HEK293T (cell line): ENCODE measurements around the gene LRP1B.

ENCODE experiments used
- CTCF ChIA-PET: fragments of 350-600 bp; formaldehyde crosslinking; extraction: SDS; loops from one replicate; lab custom pipeline; 2021; ENCODE audit warnings: antibody characterized with exemption, inconsistent platforms; lab: Yijun Ruan, JAX
- POLR2A ChIA-PET: fragments of 350-600 bp; formaldehyde crosslinking; extraction: SDS; loops from one replicate; lab custom pipeline; 2020; ENCODE audit warnings: antibody characterized with exemption, inconsistent platforms; lab: Yijun Ruan, JAX
- DNase-seq: peaks from one replicate; pipeline ENCODE4 v3.0.0; 2012; ENCODE audit warnings: mixed read lengths; ENCODE audit errors: extremely low spot score
- ARNT ChIP-seq: fragments of 450-650 bp; IDR thresholded peaks from 2 replicates; pipeline ENCODE4 v1.6.1; 2017; ENCODE audit warnings: mild to moderate bottlenecking
- BHLHE40 ChIP-seq: fragments of 450-650 bp; IDR thresholded peaks from 2 replicates; pipeline ENCODE4 v1.6.1; 2016; ENCODE audit warnings: mild to moderate bottlenecking, moderate library complexity, borderline replicate concordance
- CTBP1 ChIP-seq: fragments of 450-650 bp; IDR thresholded peaks from 2 replicates; pipeline ENCODE4 v1.6.1; 2016; ENCODE audit warnings: borderline replicate concordance
- ELF4 ChIP-seq: fragments of 450-650 bp; IDR thresholded peaks from 2 replicates; pipeline ENCODE4 v1.6.1; 2017; ENCODE audit warnings: antibody characterized with exemption
- FOXA1 ChIP-seq: fragments of 450-650 bp; IDR thresholded peaks from 2 replicates; pipeline ENCODE4 v1.6.1; 2016; ENCODE audit warnings: mild to moderate bottlenecking
- FOXK2 ChIP-seq: fragments of 450-650 bp; IDR thresholded peaks from 2 replicates; pipeline ENCODE4 v1.6.1; 2016; ENCODE audit warnings: mild to moderate bottlenecking
- FOXM1 ChIP-seq: fragments of 450-650 bp; IDR thresholded peaks from 2 replicates; pipeline ENCODE4 v1.6.1; 2017; ENCODE audit warnings: mild to moderate bottlenecking, borderline replicate concordance
- HDGF ChIP-seq: fragments of 450-650 bp; IDR thresholded peaks from 2 replicates; pipeline ENCODE4 v1.6.1; 2017; ENCODE audit warnings: antibody characterized with exemption, borderline replicate concordance
- L3MBTL2 ChIP-seq: fragments of 450-650 bp; conservative IDR thresholded peaks from 2 replicates; pipeline ENCODE4 v1.6.1; 2016; ENCODE audit warnings: mild to moderate bottlenecking
- LEF1 ChIP-seq: fragments of 450-650 bp; IDR thresholded peaks from 2 replicates; pipeline ENCODE4 v1.6.1; 2017; ENCODE audit warnings: mild to moderate bottlenecking, borderline replicate concordance
- NFRKB ChIP-seq: fragments of 450-650 bp; IDR thresholded peaks from 2 replicates; pipeline ENCODE4 v1.6.1; 2016; ENCODE audit warnings: mild to moderate bottlenecking, moderate library complexity
- SP1 ChIP-seq: fragments of 450-650 bp; IDR thresholded peaks from 2 replicates; pipeline ENCODE4 v1.6.1; 2017
- SUZ12 ChIP-seq: fragments of 450-650 bp; IDR thresholded peaks from 2 replicates; pipeline ENCODE4 v1.6.1; 2016; ENCODE audit warnings: mild to moderate bottlenecking
- TARDBP ChIP-seq: fragments of 450-650 bp; IDR thresholded peaks from 2 replicates; pipeline ENCODE4 v1.6.1; 2016
- ZNF384 ChIP-seq: fragments of 450-650 bp; IDR thresholded peaks from 2 replicates; pipeline ENCODE4 v1.6.1; 2016
- TF ChIP-seq, protein P1 (sequence below): fragments of 450-650 bp; IDR thresholded peaks from 2 replicates; pipeline ENCODE4 v1.6.1; 2016

Gene LRP1B

DNA sequence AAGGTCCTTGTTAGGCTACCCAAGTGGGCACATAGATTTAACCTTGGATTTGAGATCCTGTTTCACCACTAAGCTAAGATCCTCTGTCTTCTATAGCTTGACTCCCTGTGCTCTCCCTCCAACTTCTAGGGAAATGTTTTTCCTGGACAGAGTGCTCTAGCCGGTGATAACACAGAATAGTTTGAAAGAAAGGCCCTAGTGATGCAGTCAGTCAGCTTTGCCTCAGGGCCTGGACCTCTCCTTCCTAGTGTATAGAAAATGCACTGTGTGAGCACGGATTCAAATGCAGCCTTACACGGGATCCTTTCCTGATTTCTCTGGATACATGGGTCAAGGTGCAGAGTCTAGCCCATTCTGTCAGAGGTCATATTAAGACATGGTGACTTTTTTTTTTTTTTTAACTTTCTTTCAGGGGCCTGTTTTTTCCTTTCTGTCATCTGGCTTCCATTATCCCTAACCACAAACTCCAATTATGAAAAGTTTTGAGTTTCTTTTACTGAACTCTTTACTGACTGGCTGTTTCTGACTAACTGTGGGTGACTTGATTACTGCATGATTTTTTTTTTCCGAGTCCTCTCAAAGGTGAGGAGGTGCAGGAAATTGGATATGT, 122.6 kb downstream of the LRP1B start:
- ChIA-PET CTCF (interaction anchor here (0.7 kb wide), 1 partner anchor 534 kb away, joined by 3 read pairs; no protein-coding TSS in a partner anchor), POLR2A (no interaction called here)
- no peak for DNase-seq
- TF ChIP-seq FOXK2 (no peak), CTBP1 (no peak), SP1 (no peak)

DNA sequence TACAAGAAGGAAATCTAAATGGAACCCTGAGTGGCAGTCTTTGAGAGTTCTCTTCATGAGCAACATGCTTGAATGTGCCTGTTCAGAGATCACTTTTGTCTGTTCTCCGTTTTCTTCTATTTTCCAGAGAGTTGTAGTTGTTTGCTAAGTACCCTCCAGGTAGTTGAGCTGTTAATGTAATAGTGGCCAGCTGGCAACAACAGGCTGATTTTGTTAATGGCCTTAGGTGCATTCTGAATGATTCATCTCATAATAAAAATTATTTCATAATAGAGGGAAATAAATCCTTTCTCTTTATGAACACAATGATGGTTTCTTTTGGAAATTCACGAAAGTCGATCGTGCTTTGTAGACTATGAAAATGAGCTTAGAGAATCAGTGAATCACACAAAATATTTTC, 136.8 kb downstream of the LRP1B start:
- CTCF ChIA-PET, result no interaction called here
- no peak for DNase-seq
- TF ChIP-seq FOXA1 (no peak), L3MBTL2 (no peak), FOXM1 (no peak)
- POLR2A ChIA-PET, result no interaction called here

DNA sequence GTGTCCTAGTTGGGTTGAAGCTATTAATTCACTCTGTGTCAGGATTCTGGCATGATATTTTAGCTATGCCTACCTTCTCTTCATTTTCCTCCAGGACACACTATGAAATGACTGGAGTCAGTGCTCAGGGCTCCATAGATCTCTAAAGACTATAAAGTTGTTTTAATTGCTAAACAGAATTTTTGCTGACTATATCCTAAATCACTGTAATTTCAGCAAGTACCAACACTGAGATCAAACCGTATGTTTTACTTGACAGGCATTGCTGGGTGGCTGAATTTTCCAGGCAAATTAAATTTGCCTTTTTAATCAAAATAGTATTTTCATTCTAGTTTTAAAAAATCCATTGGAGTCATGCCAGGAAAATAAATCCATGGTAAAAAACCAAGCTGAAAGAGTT, 138.1 kb downstream of the LRP1B start:
- no peak for DNase-seq
- POLR2A ChIA-PET, result no interaction called here
- TF ChIP-seq CTBP1 (no peak), FOXA1 (no peak), FOXM1 (no peak), FOXK2 (no peak), BHLHE40 (no peak), NFRKB (no peak), L3MBTL2 (no peak), SUZ12 (no peak), ELF4 (no peak), LEF1 (no peak), HDGF (no peak), SP1 (no peak), ZNF384 (no peak), ARNT (no peak), TARDBP (no peak)
- TF ChIP-seq, protein P1, sequence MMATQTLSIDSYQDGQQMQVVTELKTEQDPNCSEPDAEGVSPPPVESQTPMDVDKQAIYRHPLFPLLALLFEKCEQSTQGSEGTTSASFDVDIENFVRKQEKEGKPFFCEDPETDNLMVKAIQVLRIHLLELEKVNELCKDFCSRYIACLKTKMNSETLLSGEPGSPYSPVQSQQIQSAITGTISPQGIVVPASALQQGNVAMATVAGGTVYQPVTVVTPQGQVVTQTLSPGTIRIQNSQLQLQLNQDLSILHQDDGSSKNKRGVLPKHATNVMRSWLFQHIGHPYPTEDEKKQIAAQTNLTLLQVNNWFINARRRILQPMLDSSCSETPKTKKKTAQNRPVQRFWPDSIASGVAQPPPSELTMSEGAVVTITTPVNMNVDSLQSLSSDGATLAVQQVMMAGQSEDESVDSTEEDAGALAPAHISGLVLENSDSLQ, result no peak
- CTCF ChIA-PET, result no interaction called here

DNA sequence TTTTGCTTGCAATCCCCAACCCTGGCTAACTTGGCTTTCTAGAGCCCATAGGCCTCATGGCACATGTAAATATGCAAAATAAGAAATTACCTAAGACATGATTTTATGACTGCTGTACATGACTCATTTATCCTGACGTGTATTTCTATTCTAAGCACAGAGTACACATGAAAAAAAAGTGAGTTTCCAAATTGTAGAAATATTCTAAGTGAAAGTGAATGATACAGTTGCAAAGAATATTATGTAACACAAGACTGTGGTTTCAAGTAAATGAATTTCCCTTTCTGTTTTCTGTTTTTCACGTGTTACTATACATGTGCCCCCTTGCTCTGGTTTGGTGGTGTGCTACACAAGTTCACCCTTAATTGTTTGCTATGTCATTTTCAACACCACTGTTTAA, 162.4 kb downstream of the LRP1B start:
- TF ChIP-seq FOXM1 (no peak), CTBP1 (no peak), ARNT (no peak), ZNF384 (no peak), TARDBP (no peak), L3MBTL2 (no peak)
- TF ChIP-seq, protein P1, result no peak
- DNase-seq, result no peak
- POLR2A ChIA-PET, result no interaction called here
- CTCF ChIA-PET, result no interaction called here

DNA sequence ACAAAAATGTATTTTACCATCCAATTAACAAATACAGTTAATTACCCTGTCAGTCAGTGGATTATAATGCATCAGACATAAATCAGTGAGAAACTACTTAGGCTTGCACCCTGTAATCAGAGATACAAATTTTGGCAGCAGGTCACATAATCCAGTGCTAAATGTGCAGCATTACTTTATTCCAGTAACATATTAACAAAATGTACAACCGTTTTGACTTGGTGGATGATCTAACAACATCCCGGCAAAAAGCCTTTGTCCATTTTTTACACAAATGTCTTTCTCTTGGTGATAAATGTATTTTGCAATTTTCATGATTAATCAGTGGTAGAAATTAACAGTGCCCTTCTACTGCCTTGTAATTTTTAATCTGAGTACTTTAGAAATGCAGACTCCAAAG, 162.8 kb downstream of the LRP1B start:
- CTCF ChIA-PET, result no interaction called here
- DNase-seq, result no peak
- no peak for TF ChIP-seq SP1
- POLR2A ChIA-PET, result no interaction called here

DNA sequence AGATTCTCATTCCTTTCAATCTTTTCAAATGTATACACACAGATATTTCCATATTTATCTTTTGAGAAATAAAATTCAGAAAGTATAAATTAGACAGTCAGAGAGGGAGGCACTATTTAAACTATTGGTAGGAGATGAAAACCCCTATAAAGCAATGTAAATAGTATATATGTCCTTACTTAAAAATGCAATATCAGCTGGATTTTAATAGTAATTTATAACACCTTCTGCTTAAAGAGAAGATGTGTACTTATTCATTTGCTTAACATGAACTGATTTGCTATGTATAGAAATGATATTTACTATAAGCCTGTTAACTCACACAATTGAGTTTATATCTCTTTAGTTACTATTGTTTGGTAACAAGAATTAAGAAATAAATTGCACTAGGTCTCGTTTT, 163.3 kb downstream of the LRP1B start:
- TF ChIP-seq SUZ12, result no peak
- TF ChIP-seq ARNT, result no peak
- no peak for TF ChIP-seq LEF1
- TF ChIP-seq TARDBP, result no peak
- TF ChIP-seq SP1, result no peak
- TF ChIP-seq NFRKB, result no peak
- TF ChIP-seq FOXK2, result no peak
- TF ChIP-seq, protein P1, result no peak
- TF ChIP-seq FOXA1, result no peak
- no peak for TF ChIP-seq FOXM1
- no peak for TF ChIP-seq ELF4
- TF ChIP-seq L3MBTL2, result no peak
- no peak for TF ChIP-seq CTBP1
- no peak for TF ChIP-seq ZNF384
- TF ChIP-seq HDGF, result no peak
- TF ChIP-seq BHLHE40, result no peak
- CTCF ChIA-PET, result no interaction called here

DNA sequence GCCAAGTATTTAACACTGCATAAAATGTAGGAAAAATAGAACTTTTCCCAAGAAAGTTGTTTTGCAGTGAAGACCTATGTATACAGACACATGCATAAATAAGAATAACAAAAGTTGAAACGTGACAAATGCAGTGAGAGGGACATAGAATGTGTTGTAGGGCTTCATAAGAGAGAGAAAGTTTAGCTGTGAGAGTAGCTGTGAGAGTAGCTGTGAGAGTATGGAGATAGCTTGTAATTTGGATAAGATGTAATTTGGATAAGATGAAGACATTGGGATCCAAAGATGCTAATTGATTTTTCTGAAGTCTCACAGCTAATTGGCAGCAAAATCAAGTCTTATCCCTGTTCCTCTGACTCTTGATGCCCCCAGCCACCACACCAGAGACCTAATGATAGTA, 170.9 kb downstream of the LRP1B start:
- ChIA-PET CTCF (no interaction called here), POLR2A (no interaction called here)
- TF ChIP-seq CTBP1, result no peak
- DNase-seq, result no peak

More for the DNA sequence above, 163.3 kb downstream of the LRP1B start:
- POLR2A ChIA-PET, result no interaction called here
- DNase-seq, result no peak

DNA sequence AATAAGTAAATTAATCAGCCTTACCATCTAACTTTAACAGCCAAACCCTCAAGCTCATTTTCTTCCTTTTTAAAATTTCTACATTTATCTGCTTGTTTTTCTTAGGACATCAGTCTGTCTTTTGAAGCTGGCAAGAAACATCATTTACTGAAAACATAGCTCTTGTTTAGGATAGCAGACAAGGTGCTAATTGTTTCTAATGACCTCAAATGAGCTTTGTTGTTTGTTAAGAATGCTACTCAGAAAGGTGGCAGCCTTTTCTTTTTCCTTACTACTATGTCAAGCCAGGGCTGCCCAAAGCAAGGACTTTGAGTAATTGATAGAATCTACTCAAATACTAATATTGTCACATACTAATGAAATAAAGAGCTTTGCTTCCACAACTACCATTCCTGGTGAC, 171.8 kb downstream of the LRP1B start:
- TF ChIP-seq HDGF, result no peak
- TF ChIP-seq LEF1, result no peak
- no peak for TF ChIP-seq ARNT
- no peak for TF ChIP-seq TARDBP
- TF ChIP-seq SP1, result no peak
- TF ChIP-seq, protein P1, result no peak
- no peak for TF ChIP-seq NFRKB
- TF ChIP-seq SUZ12, result no peak
- no peak for TF ChIP-seq ZNF384
- TF ChIP-seq FOXA1, result no peak
- TF ChIP-seq L3MBTL2, result no peak
- no peak for TF ChIP-seq CTBP1
- TF ChIP-seq ELF4, result no peak
- TF ChIP-seq BHLHE40, result no peak
- TF ChIP-seq FOXK2, result no peak
- no peak for DNase-seq
- ChIA-PET POLR2A (no interaction called here), CTCF (no interaction called here)
